Measurements from ENCODE around the gene MAN2B2.

DNA sequence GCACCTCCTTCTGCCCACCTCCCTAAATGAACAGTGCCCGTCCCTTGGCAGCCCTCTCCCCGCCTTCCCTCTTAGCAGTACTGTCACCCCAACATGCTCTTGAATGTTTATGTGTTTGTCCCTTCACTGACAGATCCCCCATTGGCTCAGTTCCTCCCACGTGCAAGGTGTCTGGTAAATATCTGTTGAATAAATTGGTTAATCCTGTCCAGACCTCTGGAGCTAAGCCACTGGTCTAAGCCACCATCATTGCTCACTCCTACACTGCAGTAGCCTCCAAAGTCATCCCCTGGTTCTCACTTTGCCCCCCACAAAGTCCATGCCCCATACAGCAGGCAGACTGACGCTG is 26.1 kb upstream of the MAN2B2 start:
- no peak for TF ChIP-seq CTCF (IDR thresholded peaks at IDR 0.05)
- no peak for TF ChIP-seq POLR2A (IDR thresholded peaks at IDR 0.05)
